Mesenchymal stem cell (in vitro differentiated cells and primary cell): Measurements from ENCODE around the gene NRXN3.

Experiments used
- DNase-seq: peaks from one replicate; pipeline ENCODE4 v3.0.0-alpha.2; 2013
- H2AFZ ChIP-seq: one replicate; pipeline ENCODE4 v1.6.1; 2013; ENCODE audit warnings: low read depth, mild to moderate bottlenecking, control low read depth, inconsistent platforms, low read length, moderate library complexity
- H2AK5ac ChIP-seq: 2 replicates; pipeline ENCODE4 v1.6.1; 2013; ENCODE audit warnings: low read length, moderate library complexity, mild to moderate bottlenecking, inconsistent platforms; ENCODE audit not compliant: severe bottlenecking
- H2BK120ac ChIP-seq: one replicate; pipeline ENCODE4 v1.6.1; 2013; ENCODE audit warnings: low read depth, mild to moderate bottlenecking, inconsistent platforms, low read length, moderate library complexity
- H2BK12ac ChIP-seq, 2 experiments: one replicate each; pipeline ENCODE4 v1.6.1; 2013; ENCODE audit warnings: inconsistent platforms in 2 of 2, low read length in 2 of 2, mild to moderate bottlenecking in 2 of 2, moderate library complexity in 2 of 2, control low read depth in 1 of 2
- H2BK15ac ChIP-seq: one replicate; pipeline ENCODE4 v1.6.1; 2013; ENCODE audit warnings: mild to moderate bottlenecking, low read depth, inconsistent platforms; ENCODE audit not compliant: poor library complexity, severe bottlenecking
- H2BK5ac ChIP-seq: 2 replicates; pipeline ENCODE4 v1.6.1; 2013; ENCODE audit warnings: low read depth, mild to moderate bottlenecking, low read length, control low read depth, inconsistent platforms; ENCODE audit not compliant: poor library complexity, severe bottlenecking
- H3K14ac ChIP-seq, 2 experiments: one replicate each; pipeline ENCODE4 v1.6.1; 2013; ENCODE audit warnings: inconsistent platforms in 2 of 2, low read length in 2 of 2, control low read depth in 1 of 2, mild to moderate bottlenecking in 1 of 2, moderate library complexity in 1 of 2
- H3K18ac ChIP-seq, 2 experiments: one replicate each; pipeline ENCODE4 v1.6.1; 2013; ENCODE audit warnings: inconsistent platforms in 2 of 2, low read length in 2 of 2, control low read depth in 1 of 2, low read depth in 1 of 2, mild to moderate bottlenecking in 1 of 2
- H3K23ac ChIP-seq, 2 experiments: one replicate each; pipeline ENCODE4 v1.6.1; 2013; ENCODE audit warnings: inconsistent platforms in 2 of 2, low read length in 2 of 2, mild to moderate bottlenecking in 2 of 2, moderate library complexity in 2 of 2, control low read depth in 1 of 2
- H3K27ac ChIP-seq: 2 replicates; pipeline ENCODE4 v1.5.1; 2013; ENCODE audit warnings: mild to moderate bottlenecking, moderate library complexity, low read length, control low read depth, inconsistent platforms; ENCODE audit not compliant: poor library complexity, severe bottlenecking
- H3K27me3 ChIP-seq, 2 experiments: 2 replicates each; pipeline versions ENCODE4 v1.6.1 to v1.7.0; 2013; ENCODE audit warnings: low read length in 2 of 2, mild to moderate bottlenecking in 2 of 2, moderate library complexity in 2 of 2, control low read depth in 1 of 2, inconsistent platforms in 1 of 2; ENCODE audit not compliant: control insufficient read depth in 1 of 2, insufficient read depth in 1 of 2
- H3K36me3 ChIP-seq, 2 experiments: 2 replicates each; pipeline versions ENCODE4 v1.6.1 to v1.7.0; 2013; ENCODE audit warnings: low read length in 2 of 2, control low read depth in 1 of 2, inconsistent platforms in 1 of 2, low read depth in 1 of 2, mild to moderate bottlenecking in 1 of 2; ENCODE audit not compliant: insufficient read depth in 2 of 2, control insufficient read depth in 1 of 2
- H3K4ac ChIP-seq, 2 experiments: one replicate each; pipeline ENCODE4 v1.6.1; 2013; ENCODE audit warnings: inconsistent platforms in 2 of 2, low read length in 2 of 2, mild to moderate bottlenecking in 2 of 2, moderate library complexity in 2 of 2, control low read depth in 1 of 2, low read depth in 1 of 2
- H3K4me1 ChIP-seq: 2 replicates; pipeline ENCODE4 v1.6.1; 2013; ENCODE audit warnings: low read depth, low read length, control low read depth; ENCODE audit not compliant: control insufficient read depth, insufficient read depth
- H3K4me2 ChIP-seq: 2 replicates; pipeline ENCODE4 v1.6.1; 2013; ENCODE audit warnings: low read length, mild to moderate bottlenecking, inconsistent platforms; ENCODE audit not compliant: poor library complexity, severe bottlenecking
- H3K4me3 ChIP-seq, 2 experiments: 2 replicates each; pipeline versions ENCODE4 v1.5.1 to v1.7.0; 2013; ENCODE audit warnings: low read length in 2 of 2, mild to moderate bottlenecking in 2 of 2, control low read depth in 1 of 2, low read depth in 1 of 2; ENCODE audit not compliant: insufficient read depth in 1 of 2
- H3K79me1 ChIP-seq: replicated peaks from 2 replicates; pipeline ENCODE4 v1.6.1; 2013; ENCODE audit warnings: mild to moderate bottlenecking, control low read depth, low read length, inconsistent platforms; ENCODE audit not compliant: poor library complexity, severe bottlenecking
- H3K9ac ChIP-seq: 2 replicates; pipeline ENCODE4 v1.7.0; 2013; ENCODE audit warnings: mild to moderate bottlenecking, low read length, moderate library complexity
- H3K9me3 ChIP-seq: 2 replicates; pipeline ENCODE4 v1.7.0; 2013; ENCODE audit warnings: mild to moderate bottlenecking, low read length; ENCODE audit not compliant: control insufficient read depth
- H4K8ac ChIP-seq: one replicate; pipeline ENCODE4 v1.6.1; 2013; ENCODE audit warnings: inconsistent platforms, mild to moderate bottlenecking, low read length, moderate library complexity
- H4K91ac ChIP-seq: one replicate; pipeline ENCODE4 v1.6.1; 2013; ENCODE audit warnings: mild to moderate bottlenecking, low read length, inconsistent platforms
- WGBS: methylation state at CpG from one replicate; pipeline ENCODE4 v1.1.7; 2013; ENCODE audit warnings: mixed read lengths; 5-methylcytosine and 5-hydroxymethylcytosine counted together

The NRXN3 gene

DNA sequence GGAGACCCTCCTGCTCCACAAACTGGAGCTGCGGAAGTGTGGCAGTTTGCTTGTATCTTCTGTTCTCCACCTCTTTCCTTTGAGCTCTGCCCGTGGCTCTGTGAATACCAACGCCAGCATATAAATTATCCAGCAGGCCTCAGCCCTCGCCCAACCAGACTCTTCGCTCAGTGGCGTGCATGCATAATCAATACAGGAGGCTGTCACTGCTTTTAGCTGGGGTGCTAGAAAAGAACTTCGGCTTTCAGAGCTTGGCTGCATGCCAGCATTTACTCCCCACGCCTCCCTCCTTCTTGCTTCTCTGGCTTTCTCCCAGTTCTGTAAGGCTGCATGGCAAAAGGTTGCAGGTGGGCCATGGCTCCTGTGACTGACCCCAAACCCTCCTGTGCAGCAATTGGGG is 26.9 kb downstream of the NRXN3 start:
- Histone ChIP-seq H3K36me3 (no peaks in the 10 kb centered on the region), H3K4ac (no peak overlapping the region), H2BK12ac (no peak overlapping the region)

GRCh38 chr14:78202163-78202562 is 32.0 kb downstream of the NRXN3 start:
- Histone ChIP-seq H2BK5ac (no peak overlapping the region), H3K36me3 (no peaks in the 10 kb centered on the region), H3K4me1 (no peaks in the 10 kb centered on the region), H3K27ac (no peak overlapping the region), H3K4me3 (no peak overlapping the region), H3K4ac (no peak overlapping the region), H4K8ac (no peak overlapping the region), H2BK12ac (no peak overlapping the region), H2BK15ac (no peak overlapping the region), H3K4me2 (no peak overlapping the region), H3K18ac (no peak overlapping the region), H2AK5ac (no peak overlapping the region), H3K23ac (no peak overlapping the region), H3K79me1 (no peaks in the 10 kb centered on the region), H3K9me3 (no peaks in the 10 kb centered on the region), H2BK120ac (no peak overlapping the region), H3K14ac (no peak overlapping the region), H2AFZ (no peak overlapping the region), H3K9ac (no peak overlapping the region), H3K27me3 (peaks cover 0 to 2% of the 10 kb centered on the region in 2 experiments), H4K91ac (no peak overlapping the region)
- 68% methylated on average over 5 of the region's 5 CpGs for WGBS
- no peak for DNase-seq

More for the DNA sequence above, 26.9 kb downstream of the NRXN3 start:
- Histone ChIP-seq H2BK15ac (no peak overlapping the region), H3K4me2 (no peak overlapping the region), H3K27ac (no peak overlapping the region), H2BK5ac (no peak overlapping the region), H3K14ac (no peak overlapping the region), H3K4me3 (no peak overlapping the region), H2AFZ (no peak overlapping the region), H3K9ac (no peak overlapping the region), H3K27me3 (no peaks in the 10 kb centered on the region), H3K18ac (no peak overlapping the region), H2BK120ac (no peak overlapping the region), H3K79me1 (no peaks in the 10 kb centered on the region), H4K8ac (no peak overlapping the region), H3K4me1 (no peaks in the 10 kb centered on the region), H4K91ac (no peak overlapping the region), H3K9me3 (no peaks in the 10 kb centered on the region), H2AK5ac (no peak overlapping the region), H3K23ac (no peak overlapping the region)
- WGBS = 85% methylated on average over 8 of the region's 8 CpGs
- DNase-seq = no peak

DNA sequence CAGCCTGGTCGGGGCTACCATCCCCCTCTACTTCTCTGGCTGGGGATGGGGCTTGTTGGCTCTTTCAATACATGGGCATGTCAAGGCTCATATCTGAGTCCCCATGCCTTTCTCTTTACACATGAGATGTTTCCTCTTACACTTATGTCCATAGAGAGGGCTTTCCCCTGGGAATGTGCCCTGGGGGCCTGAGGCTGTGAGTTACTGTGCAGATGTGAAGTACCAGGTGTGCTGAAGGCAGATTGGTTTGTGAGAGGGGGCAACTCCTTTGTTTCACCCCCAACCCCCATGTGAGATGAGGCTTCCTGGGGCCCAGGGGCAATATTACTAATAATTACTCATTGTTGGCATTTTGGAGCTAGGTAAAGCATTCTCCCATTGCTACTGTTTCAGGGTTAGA is 32.8 kb downstream of the NRXN3 start:
- Histone ChIP-seq H3K23ac (no peak overlapping the region), H2AK5ac (no peak overlapping the region), H3K27me3 (peaks cover 0 to 2% of the 10 kb centered on the region in 2 experiments), H2BK5ac (no peak overlapping the region), H2BK12ac (no peak overlapping the region), H3K4me3 (no peak overlapping the region), H2AFZ (no peak overlapping the region), H3K9ac (no peak overlapping the region), H2BK120ac (no peak overlapping the region), H2BK15ac (no peak overlapping the region), H3K9me3 (no peaks in the 10 kb centered on the region), H3K4me1 (no peaks in the 10 kb centered on the region), H4K91ac (no peak overlapping the region), H3K79me1 (no peaks in the 10 kb centered on the region), H3K4ac (no peak overlapping the region), H3K4me2 (no peak overlapping the region), H3K18ac (no peak overlapping the region), H3K27ac (no peak overlapping the region), H3K14ac (no peak overlapping the region), H4K8ac (no peak overlapping the region), H3K36me3 (no peaks in the 10 kb centered on the region)
- 20% methylated on average over 1 of the region's 1 CpG for WGBS
- no peak for DNase-seq

GRCh38 chr14:78207414-78207813 is 37.2 kb downstream of the NRXN3 start:
- H3K36me3 ChIP-seq = no peaks in the 10 kb centered on the region

More at GRCh38 chr14:78207414-78207813, 37.2 kb downstream of the NRXN3 start:
- Histone ChIP-seq H4K91ac (no peak overlapping the region), H3K18ac (no peak overlapping the region), H4K8ac (no peak overlapping the region), H3K27me3 (peaks cover 0 to 2% of the 10 kb centered on the region in 2 experiments), H2BK15ac (no peak overlapping the region), H2BK5ac (no peak overlapping the region), H3K14ac (no peak overlapping the region), H2BK120ac (no peak overlapping the region), H3K9me3 (no peaks in the 10 kb centered on the region), H3K4me2 (no peak overlapping the region), H2BK12ac (no peak overlapping the region), H3K9ac (no peak overlapping the region), H3K27ac (no peak overlapping the region), H3K4ac (no peak overlapping the region), H2AFZ (no peak overlapping the region), H2AK5ac (no peak overlapping the region), H3K79me1 (no peaks in the 10 kb centered on the region), H3K4me3 (no peak overlapping the region), H3K4me1 (no peaks in the 10 kb centered on the region), H3K23ac (no peak overlapping the region)
- no peak for DNase-seq
- 65% methylated on average over 5 of the region's 5 CpGs for WGBS
